Measurements from ENCODE around the gene ARL6IP4. TPM values are rescaled to one million over a fixed set of nuclear protein-coding genes. Genes with fewer than 3 reads are reported as not detected.

Gene ARL6IP4
- total RNA-seq, 1 experiment from 2014 or later = 413 TPM

- H3K36me3 ChIP-seq = no peaks in the 10 kb centered on the region; the same call in 1 of the 2 replicates
- H3K4me3 ChIP-seq = no peak overlapping the region
- H3K27me3 ChIP-seq = no peaks in the 10 kb centered on the region
- DNase-seq = peak; percentile 80
- no peaks in the 10 kb centered on the region for H3K9me3 ChIP-seq
Observed at GRCh38 chr12:122951406-122951805, 29.1 kb upstream of the ARL6IP4 start.

- Histone ChIP-seq H3K4me3 (no peak overlapping the region), H3K27me3 (no peaks in the 10 kb centered on the region), H3K36me3 (no peaks in the 10 kb centered on the region; the same call in 1 of the 2 replicates), H3K9me3 (no peaks in the 10 kb centered on the region)
- peak; percentile 70 for DNase-seq
Observed at GRCh38 chr12:122951979-122952892, 28.2 kb upstream of the ARL6IP4 start.

GRCh38 chr12:122955156-122955555, 25.3 kb upstream of the ARL6IP4 start:
- DNase-seq = no peak
- no peak overlapping the region for H3K4me3 ChIP-seq
- H3K36me3 ChIP-seq = peaks cover 3% of the 10 kb centered on the region; the same call in 1 of the 2 replicates
- no peaks in the 10 kb centered on the region for H3K27me3 ChIP-seq
- no peaks in the 10 kb centered on the region for H3K9me3 ChIP-seq

GRCh38 chr12:122956035-122956434, 24.4 kb upstream of the ARL6IP4 start:
- Histone ChIP-seq H3K36me3 (peaks cover 3% of the 10 kb centered on the region; the same call in 1 of the 2 replicates), H3K9me3 (no peaks in the 10 kb centered on the region), H3K27me3 (no peaks in the 10 kb centered on the region), H3K4me3 (no peak overlapping the region)
- no peak for DNase-seq

DNA sequence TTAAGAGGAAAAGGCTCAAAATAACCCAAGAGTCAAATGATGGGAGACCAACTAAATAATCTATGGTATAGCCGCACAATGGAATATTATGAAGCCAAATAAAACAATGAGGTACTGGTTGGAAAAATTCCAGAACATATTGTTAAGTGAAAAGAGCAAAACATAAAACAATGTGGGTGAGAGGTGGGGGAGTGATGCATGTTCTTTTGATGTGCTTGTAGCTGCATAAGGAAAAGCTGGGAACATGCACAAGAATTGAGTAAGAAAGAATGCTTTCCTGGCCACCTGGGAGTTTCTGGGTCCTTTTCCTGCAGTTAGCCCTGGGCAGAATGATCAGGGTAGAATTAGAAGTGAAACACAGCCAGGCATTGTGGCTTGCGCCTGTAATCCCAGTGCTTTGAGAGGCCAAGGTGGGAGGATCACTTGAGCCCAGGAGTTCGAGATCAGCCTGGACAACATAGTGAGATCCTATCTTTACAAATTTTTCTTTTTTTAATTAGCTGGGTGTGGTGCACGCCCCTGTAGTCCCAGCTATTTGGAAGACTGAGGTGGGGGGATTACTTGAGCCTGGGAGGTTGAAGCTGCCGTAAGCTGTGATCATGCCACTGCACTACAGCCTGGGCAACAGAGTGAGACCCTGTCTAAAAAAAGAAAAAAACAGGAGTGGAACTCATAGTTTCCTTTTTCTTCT, 22.1 kb upstream of the ARL6IP4 start:
- no peak overlapping the region for H3K4me3 ChIP-seq
- peaks cover 3% of the 10 kb centered on the region; the same call in 1 of the 2 replicates for H3K36me3 ChIP-seq
- DNase-seq = no peak
- no peaks in the 10 kb centered on the region for H3K9me3 ChIP-seq
- no peaks in the 10 kb centered on the region for H3K27me3 ChIP-seq

DNA sequence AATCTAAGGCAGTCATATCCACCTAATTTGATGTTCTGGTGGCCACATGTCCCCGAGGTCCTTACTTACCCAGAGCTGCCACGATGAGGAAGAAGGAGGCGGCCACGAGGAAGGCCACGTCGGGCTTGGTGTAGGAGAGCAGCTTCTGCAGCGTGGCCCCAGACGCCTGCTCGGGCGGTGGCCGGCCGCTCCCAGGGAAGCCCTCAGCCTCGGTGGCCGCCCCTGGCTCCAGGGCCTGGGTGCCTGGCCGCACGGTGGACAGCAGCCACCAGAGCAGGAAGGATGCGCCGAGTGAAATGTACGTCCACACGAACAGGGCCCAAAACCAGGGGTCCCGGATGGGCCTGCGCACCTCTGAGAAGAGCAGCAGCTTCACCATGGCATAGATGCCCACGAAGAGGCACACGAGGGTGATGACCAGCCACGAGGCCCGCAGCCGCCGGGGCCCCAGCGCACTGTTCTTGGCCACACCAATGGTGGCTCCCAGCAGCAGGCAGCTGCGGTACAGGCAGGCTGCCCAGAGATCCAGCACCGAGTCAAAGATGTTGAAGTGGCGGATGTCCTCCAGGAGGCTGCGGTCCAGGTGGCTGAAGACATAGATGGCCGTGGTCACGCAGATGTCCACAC, 20.8 kb upstream of the ARL6IP4 start:
- Histone ChIP-seq H3K9me3 (no peaks in the 10 kb centered on the region), H3K4me3 (no peak overlapping the region), H3K27me3 (no peaks in the 10 kb centered on the region), H3K36me3 (peaks cover 3% of the 10 kb centered on the region; the same call in 1 of the 2 replicates)
- DNase-seq = no peak

DNA sequence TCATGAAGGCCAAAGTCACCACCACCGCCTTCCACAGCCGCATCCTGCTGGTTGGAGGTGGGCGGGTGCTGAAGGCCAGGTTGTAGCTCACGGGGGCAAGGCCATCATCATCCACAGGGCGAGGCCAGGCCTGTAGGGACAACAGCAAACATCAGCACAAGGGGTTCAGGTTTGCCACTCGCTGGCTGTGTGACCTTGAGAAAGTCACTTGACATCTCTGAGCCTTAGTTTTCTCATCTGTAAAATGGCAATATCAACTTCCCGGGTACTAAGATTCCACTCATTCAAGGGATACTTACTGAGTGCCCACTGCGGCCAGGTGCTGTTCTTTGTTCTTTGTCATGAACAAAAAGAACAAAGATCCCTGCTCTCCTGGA, 20.3 kb upstream of the ARL6IP4 start:
- no peaks in the 10 kb centered on the region for H3K27me3 ChIP-seq
- no peak overlapping the region for H3K4me3 ChIP-seq
- H3K36me3 ChIP-seq = peaks cover 3% of the 10 kb centered on the region; the same call in 1 of the 2 replicates
- H3K9me3 ChIP-seq = no peaks in the 10 kb centered on the region
- no peak for DNase-seq

DNA sequence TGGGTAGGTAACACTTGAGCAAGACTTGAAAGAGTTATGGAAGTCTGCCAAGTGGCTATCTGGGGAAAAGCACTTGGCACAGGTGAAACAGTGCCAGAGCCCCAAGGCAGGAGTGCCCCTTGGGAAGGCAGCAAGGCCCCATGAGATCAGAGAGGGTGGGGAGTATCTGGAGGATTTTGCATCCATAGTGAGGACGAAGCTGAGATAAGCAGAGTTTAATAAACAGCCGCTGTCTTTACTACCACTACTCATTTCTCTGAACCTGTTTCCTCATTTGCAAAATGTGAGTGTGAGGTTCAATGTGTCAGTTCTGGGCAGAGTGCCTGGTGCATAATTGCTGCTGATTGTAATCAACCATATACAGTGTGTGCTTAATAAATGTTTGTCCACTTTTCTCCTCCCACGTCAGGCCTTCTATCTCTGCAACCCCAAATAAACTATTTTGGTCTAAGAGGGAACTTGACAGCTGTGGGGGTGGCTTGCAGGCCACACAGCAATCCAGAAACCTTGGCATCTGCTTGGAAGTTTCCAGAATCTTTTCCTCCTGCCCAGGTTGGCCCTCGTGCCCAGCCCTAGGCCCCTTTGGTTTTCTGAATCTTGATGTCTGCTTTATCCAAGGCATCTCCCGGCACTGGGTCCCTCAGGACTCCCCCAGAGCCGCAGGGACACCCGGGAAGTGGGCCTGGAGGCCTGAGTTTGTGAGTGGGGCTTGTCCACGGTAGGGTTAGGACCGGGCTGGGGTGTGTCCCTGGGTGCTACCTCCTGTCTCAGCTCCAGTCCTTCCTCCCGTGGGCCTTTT, 18.8 kb upstream of the ARL6IP4 start:
- no peak for DNase-seq
- Histone ChIP-seq H3K27me3 (no peaks in the 10 kb centered on the region), H3K4me3 (no peak overlapping the region), H3K36me3 (peaks cover 3% of the 10 kb centered on the region; the same call in 1 of the 2 replicates), H3K9me3 (no peaks in the 10 kb centered on the region)

DNA sequence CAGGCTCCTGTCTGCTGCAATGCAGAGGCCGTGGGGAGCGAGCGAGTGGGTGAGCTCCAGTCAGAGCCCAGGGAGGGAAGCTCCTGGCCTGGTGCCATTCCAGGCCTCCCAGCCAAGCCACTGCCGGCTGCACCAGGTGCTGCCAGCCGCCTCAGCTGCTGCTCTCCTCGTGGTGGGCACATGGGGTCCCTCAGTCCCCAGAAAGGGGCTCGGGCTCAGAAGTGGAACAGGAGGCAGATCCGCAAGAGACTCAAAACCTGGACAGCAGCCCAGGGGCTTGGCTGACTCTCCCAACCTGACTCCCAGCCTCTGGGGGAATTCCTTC, 16.6 kb upstream of the ARL6IP4 start:
- Histone ChIP-seq H3K27me3 (no peaks in the 10 kb centered on the region), H3K9me3 (no peaks in the 10 kb centered on the region), H3K4me3 (no peak overlapping the region), H3K36me3 (peaks cover 3% of the 10 kb centered on the region; the same call in 1 of the 2 replicates)
- DNase-seq = peak; percentile 73

- H3K27me3 ChIP-seq = no peaks in the 10 kb centered on the region
- no peaks in the 10 kb centered on the region; the same call in 1 of the 2 replicates for H3K36me3 ChIP-seq
- DNase-seq = no peak
- no peak overlapping the region for H3K4me3 ChIP-seq
- H3K9me3 ChIP-seq = no peaks in the 10 kb centered on the region
Observed at GRCh38 chr12:122964439-122965257, 15.8 kb upstream of the ARL6IP4 start.

DNA sequence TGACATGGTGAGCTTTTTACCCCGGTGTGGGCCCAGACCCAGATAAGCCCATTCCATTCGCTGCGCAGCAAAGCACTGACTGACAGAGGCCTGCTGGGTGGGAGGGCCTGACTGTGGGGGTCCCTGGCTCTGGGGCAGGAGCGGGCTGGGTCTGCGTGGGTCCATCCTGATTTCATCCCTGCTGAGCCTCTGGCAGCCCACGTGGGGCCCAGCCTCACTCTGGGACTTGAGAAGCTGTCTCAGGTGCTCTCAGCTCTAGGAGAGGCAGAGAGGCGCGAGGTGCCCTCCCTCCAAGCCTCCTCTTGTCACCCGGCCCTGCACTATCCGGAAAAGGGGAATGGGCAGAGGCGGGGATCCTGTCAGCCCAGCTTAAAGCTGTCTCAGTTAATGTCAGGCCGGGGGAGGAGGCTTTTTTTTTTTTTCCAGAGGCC, 15.1 kb upstream of the ARL6IP4 start:
- Histone ChIP-seq H3K27me3 (no peaks in the 10 kb centered on the region), H3K4me3 (peak overlapping the region; percentile 60), H3K9me3 (no peaks in the 10 kb centered on the region), H3K36me3 (no peaks in the 10 kb centered on the region)
- no peak for DNase-seq

- Histone ChIP-seq H3K27me3 (no peaks in the 10 kb centered on the region), H3K9me3 (no peaks in the 10 kb centered on the region), H3K36me3 (no peaks in the 10 kb centered on the region), H3K4me3 (peak within 1 kb of the TSS; percentile 60)
- peak; percentile 95 for DNase-seq
Observed at GRCh38 chr12:122965851-122966742, 14.4 kb upstream of the ARL6IP4 start, which contains the start of gene ABCB9. Gene ABCB9 (minus strand): TSS chr12:122966463. CDS start chr12:122960235, 6,228 bp downstream.

GRCh38 chr12:122966743-122967550, 13.5 kb upstream of the ARL6IP4 start:
- peak overlapping the region; percentile 60 for H3K4me3 ChIP-seq

DNA sequence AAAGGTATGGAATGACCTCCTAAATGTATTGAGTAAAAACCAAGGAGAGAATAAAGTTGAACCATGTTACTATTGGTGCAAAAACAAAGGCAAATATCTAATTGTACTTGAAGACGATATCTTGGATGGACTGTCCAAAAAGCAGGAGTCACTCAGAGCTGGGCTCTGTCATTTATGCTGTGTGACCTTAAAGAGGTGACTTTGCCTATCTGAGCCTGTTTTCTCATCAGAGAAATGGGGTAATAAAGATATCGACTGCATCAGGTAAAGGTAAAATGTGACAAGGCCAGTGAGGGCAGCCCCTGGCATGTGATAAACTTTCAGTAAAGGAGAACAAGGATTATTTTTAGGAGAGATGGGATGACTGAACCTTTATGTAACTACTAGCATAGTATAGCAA, 12.4 kb upstream of the ARL6IP4 start:
- Histone ChIP-seq H3K36me3 (no peaks in the 10 kb centered on the region), H3K4me3 (no peak overlapping the region), H3K27me3 (no peaks in the 10 kb centered on the region), H3K9me3 (no peaks in the 10 kb centered on the region)
- no peak for DNase-seq

More at GRCh38 chr12:122966743-122967550, 13.5 kb upstream of the ARL6IP4 start:
- Histone ChIP-seq H3K27me3 (no peaks in the 10 kb centered on the region), H3K36me3 (no peaks in the 10 kb centered on the region), H3K9me3 (no peaks in the 10 kb centered on the region)
- DNase-seq = no peak

All from MG63 (cell line).